Keratinocyte (primary cell): ENCODE results near the gene PPM1J. TPM values are rescaled to one million over a fixed set of nuclear protein-coding genes. Genes with fewer than 3 reads are reported as not detected.

Source experiments
- DNase-seq: peaks from one replicate; pipeline ENCODE4 v3.0.0-alpha.2; 2011; ENCODE audit warnings: low read depth, missing footprints, low spot score
- FAIRE-seq: peaks from 2 replicates; lab custom pipeline; 2011; peaks lifted over from hg19 to GRCh38; lab: Jason Lieb, UNC
- H2AFZ ChIP-seq: 2 replicates; pipeline ENCODE4 v1.6.0; 2012; ENCODE audit warnings: low read length, control low read depth, inconsistent platforms; ENCODE audit not compliant: control insufficient read depth
- H3K27ac ChIP-seq: 2 replicates; pipeline ENCODE4 v1.5.1; 2011; ENCODE audit warnings: low read length; ENCODE audit not compliant: control insufficient read depth, insufficient read depth
- H3K27me3 ChIP-seq: 3 replicates; pipeline ENCODE4 v1.6.0; 2011; ENCODE audit warnings: low read length; ENCODE audit not compliant: control insufficient read depth, insufficient read depth; ENCODE audit errors: extremely low read depth
- H3K36me3 ChIP-seq, 2 experiments: 2 replicates in 1 of 2; 3 replicates in 1 of 2; pipeline ENCODE4 v1.5.1; 2011; ENCODE audit warnings: low read length in 2 of 2, mild to moderate bottlenecking in 1 of 2; ENCODE audit not compliant: control insufficient read depth in 2 of 2, insufficient read depth in 2 of 2; ENCODE audit errors: extremely low read depth in 1 of 2
- H3K4me1 ChIP-seq: 3 replicates; pipeline ENCODE4 v1.5.1; 2011; ENCODE audit warnings: low read length; ENCODE audit not compliant: control insufficient read depth, insufficient read depth; ENCODE audit errors: extremely low read depth
- H3K4me2 ChIP-seq: 3 replicates; pipeline ENCODE4 v1.6.0; 2011; ENCODE audit warnings: low read depth, low read length; ENCODE audit not compliant: control insufficient read depth, insufficient read depth; ENCODE audit errors: extremely low read depth
- H3K4me3 ChIP-seq, 3 experiments: fragments of 200-600 bp in 1 of 3; sonication (generic) in 1 of 3; 2 replicates in 2 of 3; 3 replicates in 1 of 3; pipeline ENCODE4 v1.5.1; 2011 to 2016; ENCODE audit warnings: low read length in 3 of 3, mild to moderate bottlenecking in 3 of 3, control low read depth in 2 of 3, inconsistent platforms in 1 of 3, low read depth in 1 of 3, mixed read lengths in 1 of 3, mixed run types in 1 of 3, moderate library complexity in 1 of 3; ENCODE audit not compliant: control insufficient read depth in 2 of 3, insufficient read depth in 2 of 3; ENCODE audit errors: extremely low read depth in 1 of 3
- H3K79me2 ChIP-seq: 2 replicates; pipeline ENCODE4 v1.6.0; 2012; ENCODE audit warnings: low read length; ENCODE audit not compliant: control insufficient read depth, insufficient read depth
- H3K9ac ChIP-seq: 3 replicates; pipeline ENCODE4 v1.6.0; 2011; ENCODE audit warnings: low read length; ENCODE audit not compliant: control insufficient read depth, insufficient read depth; ENCODE audit errors: extremely low read depth
- H3K9me1 ChIP-seq: 3 replicates; pipeline ENCODE4 v1.6.0; 2011; ENCODE audit warnings: low read length; ENCODE audit not compliant: control insufficient read depth, insufficient read depth; ENCODE audit errors: extremely low read depth
- H3K9me3 ChIP-seq: 2 replicates; pipeline ENCODE4 v1.5.1; 2012; ENCODE audit warnings: low read depth, low read length; ENCODE audit not compliant: control insufficient read depth
- H4K20me1 ChIP-seq: 3 replicates; pipeline ENCODE4 v1.6.0; 2011; ENCODE audit warnings: low read length; ENCODE audit not compliant: control insufficient read depth, insufficient read depth; ENCODE audit errors: extremely low read depth
- EZH2 ChIP-seq: IDR thresholded peaks from one replicate; pipeline ENCODE4 v1.6.1; 2012; ENCODE audit warnings: inconsistent platforms, mild to moderate bottlenecking, low read length, moderate library complexity
- dilution Hi-C: fragments of 300-500 bp; cut with MboI; formaldehyde crosslinking; loops from one replicate; pipeline ENCODE4 v1.7.0; 2020; ENCODE audit warnings: low sequenced_read_pairs; ENCODE audit not compliant: extremely low pct_ligation_motif_present
- polyA plus RNA-seq, 5 experiments: library from polyadenylated mRNA; depleted of rRNA in 3 of 5; stranded (reverse) in 3 of 5; stranded (forward) in 1 of 5; unstranded in 1 of 5; fragments of >200 nt; gene quantifications; 1 replicate in 1 of 5; 2 replicates in 3 of 5; 3 replicates in 1 of 5; pipeline versions ENCODE4 v1.2.1 to v1.2.3, GENCODE V29; 2011 to 2012; ENCODE audit warnings: missing spikeins in 2 of 5, low read depth in 1 of 5, low replicate concordance in 1 of 5
- TF ChIP-seq, protein P1 (sequence below), 3 experiments: IDR thresholded peaks in 1 of 3; conservative IDR thresholded peaks in 1 of 3; optimal IDR thresholded peaks in 1 of 3; 2 replicates in 2 of 3; 3 replicates in 1 of 3; pipeline versions ENCODE3 to v1.5.1; 2011; ENCODE audit warnings: low read length in 3 of 3, mild to moderate bottlenecking in 3 of 3, moderate library complexity in 2 of 3, control low read depth in 1 of 3, inconsistent platforms in 1 of 3; ENCODE audit not compliant: insufficient read depth in 2 of 3; ENCODE audit errors: extremely low read depth in 1 of 3

Gene PPM1J
- polyA plus RNA-seq, 1 donor (not counting 4 experiments of a cell fraction or from before 2014, with no cell fraction given) = 7.7 TPM

DNA sequence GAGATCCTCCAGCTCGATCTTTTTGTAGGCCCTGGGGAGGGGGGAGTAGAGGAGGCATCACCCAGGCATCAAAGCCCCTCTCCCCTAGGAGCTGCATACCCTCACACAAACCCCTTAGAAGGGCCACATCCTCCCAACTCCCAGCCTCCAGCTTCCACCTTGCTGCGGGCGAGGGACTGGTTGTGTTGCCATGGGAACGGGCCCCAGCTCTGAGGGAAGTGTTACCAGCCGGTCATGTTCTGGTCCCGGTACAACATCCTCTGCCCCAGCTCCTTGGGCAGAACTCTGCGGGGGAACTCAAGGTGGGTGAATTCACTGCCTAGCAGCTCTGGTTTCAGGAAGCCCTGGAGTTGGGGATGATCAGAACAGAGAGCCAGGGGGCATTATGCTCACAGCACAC is 4.1 kb downstream of the PPM1J start:
- no peak for FAIRE-seq
- H3K9me1 ChIP-seq = no peaks in the 10 kb centered on the region
- no peak for DNase-seq
- H3K27me3 ChIP-seq = no peaks in the 10 kb centered on the region
- H3K27ac ChIP-seq = no peak overlapping the region
- H3K4me2 ChIP-seq = no peak overlapping the region
- dilution Hi-C loops = no loop called here
- H2AFZ ChIP-seq = no peak overlapping the region
- H4K20me1 ChIP-seq = no peaks in the 10 kb centered on the region
- no peaks in the 10 kb centered on the region for H3K9me3 ChIP-seq
- peaks cover 10 to 12% of the 10 kb centered on the region in 2 experiments for H3K36me3 ChIP-seq
- no peak for TF ChIP-seq EZH2
- TF ChIP-seq, protein P1, sequence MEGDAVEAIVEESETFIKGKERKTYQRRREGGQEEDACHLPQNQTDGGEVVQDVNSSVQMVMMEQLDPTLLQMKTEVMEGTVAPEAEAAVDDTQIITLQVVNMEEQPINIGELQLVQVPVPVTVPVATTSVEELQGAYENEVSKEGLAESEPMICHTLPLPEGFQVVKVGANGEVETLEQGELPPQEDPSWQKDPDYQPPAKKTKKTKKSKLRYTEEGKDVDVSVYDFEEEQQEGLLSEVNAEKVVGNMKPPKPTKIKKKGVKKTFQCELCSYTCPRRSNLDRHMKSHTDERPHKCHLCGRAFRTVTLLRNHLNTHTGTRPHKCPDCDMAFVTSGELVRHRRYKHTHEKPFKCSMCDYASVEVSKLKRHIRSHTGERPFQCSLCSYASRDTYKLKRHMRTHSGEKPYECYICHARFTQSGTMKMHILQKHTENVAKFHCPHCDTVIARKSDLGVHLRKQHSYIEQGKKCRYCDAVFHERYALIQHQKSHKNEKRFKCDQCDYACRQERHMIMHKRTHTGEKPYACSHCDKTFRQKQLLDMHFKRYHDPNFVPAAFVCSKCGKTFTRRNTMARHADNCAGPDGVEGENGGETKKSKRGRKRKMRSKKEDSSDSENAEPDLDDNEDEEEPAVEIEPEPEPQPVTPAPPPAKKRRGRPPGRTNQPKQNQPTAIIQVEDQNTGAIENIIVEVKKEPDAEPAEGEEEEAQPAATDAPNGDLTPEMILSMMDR (optimal IDR thresholded peaks at IDR 0.05 in 1 of 3, IDR thresholded peaks at IDR 0.05 in 1 of 3, conservative IDR thresholded peaks at IDR 0.05 in 1 of 3; ENCODE audit: extremely low read depth in 1 of 3, insufficient read depth in 2 of 3, low read length in 3 of 3) = no peak
- peaks cover 9% of the 10 kb centered on the region for H3K79me2 ChIP-seq
- no peak overlapping the region for H3K9ac ChIP-seq
- H3K4me1 ChIP-seq = peaks cover 11% of the 10 kb centered on the region
- no peak overlapping the region for H3K4me3 ChIP-seq

DNA sequence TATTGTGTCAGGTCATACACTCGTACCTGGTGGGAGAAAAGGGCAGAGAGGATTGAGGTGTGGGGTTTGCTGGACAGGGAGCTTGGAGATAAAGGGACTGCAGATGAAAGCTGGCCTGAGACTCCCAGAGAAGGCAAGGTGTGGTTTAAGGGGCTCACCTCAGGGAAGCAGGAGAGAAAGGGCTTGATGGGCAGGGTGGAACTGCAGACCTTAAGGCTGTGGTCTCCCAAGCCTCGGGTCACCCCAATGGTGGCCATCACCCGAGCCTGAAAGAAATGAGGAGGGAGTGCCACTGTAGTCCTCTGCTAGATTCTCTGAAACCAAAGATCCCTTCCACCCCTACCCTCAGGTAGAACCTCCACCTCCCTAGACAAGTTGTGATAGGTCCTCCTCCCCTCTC is 4.5 kb downstream of the PPM1J start:
- H4K20me1 ChIP-seq = no peaks in the 10 kb centered on the region
- H3K9me1 ChIP-seq = no peaks in the 10 kb centered on the region
- H2AFZ ChIP-seq = no peak overlapping the region
- no peak overlapping the region for H3K4me3 ChIP-seq
- peaks cover 10% of the 10 kb centered on the region for H3K4me1 ChIP-seq
- FAIRE-seq = no peak
- H3K79me2 ChIP-seq = peaks cover 13% of the 10 kb centered on the region
- H3K27ac ChIP-seq = no peak overlapping the region
- H3K36me3 ChIP-seq = peaks cover 10 to 12% of the 10 kb centered on the region in 2 experiments
- no peak overlapping the region for H3K9ac ChIP-seq
- TF ChIP-seq, protein P1 (optimal IDR thresholded peaks at IDR 0.05 in 1 of 3, IDR thresholded peaks at IDR 0.05 in 1 of 3, conservative IDR thresholded peaks at IDR 0.05 in 1 of 3; ENCODE audit: extremely low read depth in 1 of 3, insufficient read depth in 2 of 3, low read length in 3 of 3) = no peak
- no peak for TF ChIP-seq EZH2
- H3K4me2 ChIP-seq = no peak overlapping the region
- H3K9me3 ChIP-seq = no peaks in the 10 kb centered on the region
- DNase-seq = no peak
- H3K27me3 ChIP-seq = no peaks in the 10 kb centered on the region
- dilution Hi-C loops = no loop called here
